ENCODE results near the gene UBE2E3. TPM values are rescaled to one million over a fixed set of nuclear protein-coding genes. Genes with fewer than 3 reads are reported as not detected.
A peak's percentile ranks its signal among the peaks of the same experiment; 100 is the strongest.

Gene UBE2E3
- total RNA-seq, 1 donor from 2014 or later = 116 TPM

DNA sequence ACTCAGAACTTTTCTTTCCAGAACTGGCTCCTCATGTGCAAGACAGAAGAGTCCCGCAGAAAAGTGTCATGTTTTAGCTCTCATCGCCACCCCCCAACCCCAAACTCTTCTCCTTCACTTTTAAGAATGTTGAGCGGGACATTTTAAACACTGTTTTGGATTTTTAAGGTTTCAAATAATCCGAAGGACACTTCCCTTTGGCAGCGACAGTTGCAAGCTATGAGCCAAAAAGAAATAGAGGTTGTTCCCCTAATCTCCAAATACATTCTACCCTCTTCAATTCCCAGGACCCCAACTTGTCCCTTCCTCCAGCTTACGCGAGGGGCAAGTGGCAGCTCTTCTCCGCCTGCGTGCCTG is 678 bp upstream of the UBE2E3 start:
- DNase-seq = no peak

- DNase-seq = peak; percentile 45
Observed at GRCh38 chr2:180980943-180981911, 822 bp downstream of the UBE2E3 start.

DNA sequence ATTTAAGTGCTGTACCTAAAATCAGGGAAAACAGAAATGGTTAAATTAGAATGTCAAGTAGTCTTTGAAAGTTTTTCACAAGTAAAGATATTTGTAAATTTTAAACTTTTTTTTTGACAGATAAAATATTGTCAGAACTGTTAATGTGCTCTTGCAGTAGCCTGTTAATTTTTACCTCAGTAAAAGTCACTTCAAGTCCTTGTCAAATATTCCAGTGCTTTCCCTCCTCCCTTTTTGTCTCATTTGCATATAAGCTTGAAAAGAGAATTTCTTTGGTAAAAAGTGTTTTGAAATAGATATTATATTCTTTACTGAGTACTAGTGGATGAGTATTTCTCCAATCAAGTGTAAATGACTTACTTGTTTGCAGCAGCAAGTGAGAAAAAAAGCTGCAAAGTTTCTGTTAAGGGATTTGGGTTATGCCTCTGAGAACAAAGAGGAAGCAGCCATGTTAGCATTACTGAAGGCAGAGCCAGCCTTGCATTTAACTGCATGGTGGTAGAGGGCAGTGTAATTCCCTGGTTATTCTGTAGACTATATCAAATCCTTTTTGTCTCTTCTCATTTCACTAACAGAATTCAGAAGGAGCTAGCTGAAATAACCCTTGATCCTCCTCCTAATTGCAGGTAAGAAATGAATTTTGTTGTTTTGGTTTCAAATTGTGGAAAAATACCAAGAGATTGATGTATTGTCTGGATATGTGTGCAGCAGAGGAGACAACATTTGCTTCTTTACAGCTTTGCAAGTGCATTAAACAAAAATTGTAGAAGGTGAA is 3.2 kb downstream of the UBE2E3 start:
- DNase-seq = no peak

DNA sequence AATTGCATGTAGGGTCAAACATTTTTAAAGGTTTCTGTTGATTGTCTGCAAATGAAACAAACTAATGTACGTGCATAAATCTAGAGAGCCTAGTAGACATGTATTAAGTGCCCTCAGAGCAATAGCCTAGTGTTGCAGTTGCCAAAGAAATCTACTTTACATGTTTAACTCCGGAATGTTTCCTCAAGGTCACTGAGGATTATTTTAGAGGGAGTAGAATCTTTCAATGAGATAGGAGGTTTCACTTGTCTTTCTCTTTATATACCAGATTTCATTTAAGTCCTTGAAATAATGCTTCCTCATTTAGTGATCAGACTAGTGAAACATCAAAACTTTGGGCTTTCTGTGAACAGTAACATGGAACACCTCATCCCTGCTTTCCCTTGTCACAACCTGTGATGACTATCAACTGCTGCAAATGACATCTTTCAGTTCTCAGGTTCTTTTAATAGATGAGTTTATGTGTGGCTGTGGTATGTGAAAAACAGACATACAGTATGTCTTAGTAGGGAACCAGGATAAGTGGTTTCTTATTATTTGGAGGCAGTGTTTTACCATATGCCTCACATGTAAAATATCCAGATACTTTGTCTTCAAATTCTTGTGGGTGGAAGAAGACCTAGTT is 5.5 kb downstream of the UBE2E3 start:
- DNase-seq = no peak

DNA sequence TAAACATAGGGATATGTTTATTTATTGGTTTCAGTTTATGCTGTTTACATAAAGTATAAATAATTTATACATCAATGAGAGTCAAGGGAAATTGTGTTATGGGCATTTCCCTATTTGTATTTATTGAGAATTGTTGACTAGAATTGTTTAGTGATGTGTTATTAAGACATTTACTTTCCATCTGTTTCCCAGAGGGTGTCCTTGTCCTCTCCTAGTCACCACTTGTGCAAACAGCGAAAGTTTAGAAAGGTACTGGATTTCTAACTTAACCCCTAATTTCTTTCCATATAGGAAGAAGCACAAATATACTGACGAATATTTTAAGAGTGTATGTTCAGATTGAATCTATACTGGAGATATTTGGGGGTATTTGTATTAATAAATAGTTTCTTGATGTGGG is 6.7 kb downstream of the UBE2E3 start:
- no peak for DNase-seq

DNA sequence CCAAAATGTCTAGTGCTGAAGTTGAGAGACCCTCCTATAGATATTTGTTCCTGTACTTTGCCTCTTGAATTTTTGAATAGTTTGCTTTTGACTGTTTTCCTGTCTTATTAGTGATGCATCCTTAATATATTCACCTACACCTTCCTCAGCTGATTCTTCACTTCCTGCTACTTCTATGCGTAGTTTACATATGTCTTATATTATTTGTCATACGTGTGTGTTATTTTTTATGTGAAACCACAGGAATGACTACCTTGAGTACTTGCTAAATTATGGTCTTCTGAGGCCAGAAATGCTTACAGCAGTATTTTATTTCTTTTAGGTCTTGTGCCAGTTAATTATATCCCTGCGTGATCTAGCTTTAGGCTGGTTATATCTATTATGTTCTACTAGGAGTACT is 9.9 kb downstream of the UBE2E3 start:
- DNase-seq = no peak

GRCh38 chr2:180990794-180991193 is 10.4 kb downstream of the UBE2E3 start:
- no peak for DNase-seq

- no peak for DNase-seq
Observed at GRCh38 chr2:180991361-180991760, 11.0 kb downstream of the UBE2E3 start.

DNA sequence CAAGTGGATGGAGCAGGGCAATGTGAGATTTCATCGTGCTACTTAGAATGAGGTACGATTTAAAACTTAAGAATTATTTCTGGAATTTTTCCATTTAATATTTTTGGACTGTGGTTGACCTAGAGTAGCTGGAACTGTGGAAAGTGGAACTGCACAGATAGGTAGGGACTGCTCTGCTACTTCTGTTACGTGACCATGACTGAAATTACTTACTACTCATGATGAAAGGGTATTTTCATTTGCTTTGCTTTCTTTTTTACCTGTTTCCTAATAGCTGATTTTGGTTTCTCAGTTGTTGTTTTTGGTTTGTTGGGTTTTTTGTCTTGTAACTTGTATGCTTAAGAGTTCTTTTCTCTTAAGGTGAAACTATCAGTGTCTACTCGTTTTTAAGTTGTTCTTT is 11.4 kb downstream of the UBE2E3 start:
- DNase-seq = no peak

- DNase-seq = no peak
Observed at GRCh38 chr2:180992994-180993393, 12.6 kb downstream of the UBE2E3 start.

GRCh38 chr2:180999274-180999964 is 19.0 kb downstream of the UBE2E3 start:
- no peak for DNase-seq

- no peak for DNase-seq
Observed at GRCh38 chr2:181004647-181005325, 24.4 kb downstream of the UBE2E3 start.

GRCh38 chr2:181005326-181005655 is 24.9 kb downstream of the UBE2E3 start:
- DNase-seq = no peak

DNA sequence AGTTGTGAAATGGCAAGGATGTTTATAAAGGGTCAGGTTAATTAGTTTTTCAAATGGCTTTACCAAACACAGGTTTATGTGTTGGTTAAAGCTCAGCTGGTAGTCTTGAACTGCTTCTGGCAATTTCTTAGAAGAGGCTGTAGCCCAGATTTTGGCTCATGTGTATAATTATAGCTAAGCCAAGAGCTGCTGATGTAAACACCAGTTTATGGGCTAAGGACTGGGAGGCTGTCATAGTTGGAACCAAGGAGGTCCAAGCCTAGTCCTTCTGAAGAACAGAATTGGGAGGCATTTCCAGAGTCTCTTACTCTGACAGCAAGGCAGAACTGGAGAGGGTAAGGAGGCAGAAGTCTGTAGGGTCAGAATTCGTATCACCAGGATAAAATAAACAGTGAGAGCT is 25.4 kb downstream of the UBE2E3 start:
- DNase-seq = no peak

DNA sequence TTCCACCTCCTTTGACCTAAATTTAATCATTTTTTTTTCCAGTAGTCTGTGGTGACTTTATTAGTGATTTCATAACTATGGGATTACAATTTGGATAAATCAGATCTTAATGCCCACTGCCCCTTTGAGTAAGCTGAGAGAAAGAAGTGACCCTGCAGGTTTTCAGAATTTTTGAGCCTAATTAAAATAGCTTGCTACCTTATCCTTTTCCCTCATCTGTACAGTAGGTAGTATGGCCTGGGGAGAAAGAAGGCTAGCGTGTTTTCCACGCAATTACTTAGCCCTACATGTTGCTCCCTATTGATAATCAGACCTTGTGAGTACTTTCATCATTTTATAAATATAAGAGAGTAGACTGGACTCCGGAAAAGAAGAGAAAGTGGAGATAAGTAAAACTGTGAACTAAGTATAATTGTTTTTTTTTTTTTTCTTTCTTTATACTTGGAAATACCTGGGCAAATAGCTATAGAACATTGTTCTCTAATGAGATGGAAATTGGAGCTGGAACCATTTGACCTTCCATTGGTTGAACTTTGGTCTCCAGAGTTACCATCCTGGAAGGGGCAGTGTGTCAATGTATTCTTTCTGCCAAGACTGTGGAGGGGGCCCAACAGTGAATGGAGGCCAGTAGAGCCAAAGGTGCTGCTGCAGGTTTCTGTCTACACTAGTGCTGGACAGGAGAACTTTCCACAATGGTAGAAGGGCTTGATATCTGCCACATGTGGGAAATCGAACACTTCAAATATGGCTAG is 26.9 kb downstream of the UBE2E3 start:
- no peak for DNase-seq

DNA sequence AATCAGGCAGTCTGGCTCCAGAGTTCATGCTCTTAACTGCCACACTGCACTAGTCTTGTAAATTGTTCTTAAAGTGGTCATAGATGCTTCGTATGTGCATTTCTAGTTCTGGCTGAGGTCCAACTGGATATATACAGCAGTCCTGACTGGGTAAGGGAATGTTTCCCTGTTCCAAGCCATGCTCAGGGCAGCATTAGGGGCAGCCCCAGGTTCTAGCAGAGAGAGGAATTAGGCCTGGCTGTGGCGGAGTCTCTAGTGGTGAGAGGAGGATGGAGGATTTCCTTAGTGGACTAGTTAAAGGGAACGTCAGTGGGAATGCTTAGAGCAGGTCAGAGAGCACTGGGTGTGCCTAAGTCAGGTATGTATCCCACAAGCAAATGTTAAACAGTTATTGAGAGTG is 28.0 kb downstream of the UBE2E3 start:
- DNase-seq = no peak

DNA sequence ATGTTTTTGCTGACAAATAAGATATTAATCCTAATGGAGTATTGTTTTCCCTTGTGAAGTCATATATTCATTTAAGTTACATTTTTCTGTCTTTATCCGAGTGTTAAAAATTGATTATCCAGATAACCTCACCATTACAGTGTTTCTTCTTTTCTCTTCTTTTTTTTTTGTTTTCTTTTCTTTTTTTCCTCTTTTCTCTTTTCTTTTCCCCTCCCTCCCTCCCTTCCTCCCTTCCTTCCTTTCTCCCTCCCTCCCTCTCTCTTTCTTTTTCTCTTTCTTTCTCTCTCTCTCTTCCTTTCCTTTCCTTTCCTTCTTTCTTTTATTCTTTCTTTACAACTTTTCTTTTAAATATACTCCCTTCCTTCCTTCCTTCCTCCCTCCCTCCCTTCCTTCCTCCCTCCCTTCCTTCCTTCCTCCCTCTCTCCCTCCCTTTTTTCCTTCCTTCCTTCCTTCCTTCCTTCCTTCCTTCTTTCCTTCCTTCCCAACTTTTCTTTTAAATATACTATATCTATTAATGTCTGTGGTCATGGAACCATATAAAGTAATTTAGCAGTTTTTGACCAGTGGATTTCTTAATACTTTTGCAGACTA is 40.9 kb downstream of the UBE2E3 start:
- DNase-seq = no peak

DNA sequence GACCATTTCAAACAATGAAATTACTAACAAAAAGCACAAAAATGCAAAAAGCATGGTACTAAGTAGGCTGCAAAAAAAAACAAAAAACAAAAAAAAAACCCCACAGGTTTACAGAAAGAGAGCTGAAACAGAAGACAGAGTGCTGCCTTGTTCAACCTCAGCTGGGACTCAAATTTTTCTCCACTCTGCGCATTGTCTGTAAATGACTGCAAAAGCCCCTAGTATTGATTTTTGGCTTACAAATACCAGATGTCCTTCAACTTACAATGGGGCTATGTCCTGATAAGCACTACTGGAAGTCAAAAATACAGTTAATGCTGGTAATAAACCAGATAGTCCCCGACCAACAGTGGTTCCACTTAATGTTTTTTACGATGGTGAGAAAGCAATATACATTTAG is 42.2 kb downstream of the UBE2E3 start:
- no peak for DNase-seq

- DNase-seq = no peak
Observed at GRCh38 chr2:181025004-181025403, 44.6 kb downstream of the UBE2E3 start.

DNA sequence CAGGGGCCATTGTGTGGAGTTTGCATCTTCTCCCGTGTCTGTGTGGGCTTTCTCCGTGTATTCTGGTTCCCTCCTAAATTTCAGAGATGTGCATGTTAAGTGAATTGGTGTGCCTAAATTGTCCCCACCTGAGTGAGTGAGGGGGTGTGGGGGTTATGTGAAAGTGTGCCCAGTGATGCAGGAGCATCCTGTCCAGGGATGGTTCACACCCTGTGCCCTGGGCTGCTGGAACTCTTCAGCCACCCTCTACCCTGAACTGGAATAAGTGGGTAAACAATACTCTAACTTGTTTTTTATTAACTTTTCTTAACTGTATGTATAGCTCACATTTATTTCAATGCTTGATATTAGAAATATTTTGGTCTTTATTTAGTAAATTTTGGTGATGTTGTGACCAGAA is 56.0 kb downstream of the UBE2E3 start:
- no peak for DNase-seq
